Activated CD4-positive, alpha-beta T cell treated with anti-CD3 and anti-CD28 coated beads, Interleukin-2, amount 10 ng/mL, durations not matched to agents 7 days and 5 days (primary cell): ENCODE data around the gene DYNC1I1. TPM values are rescaled to one million over a fixed set of nuclear protein-coding genes. Genes with fewer than 3 reads are reported as not detected.

Source experiments
- CTCF ChIA-PET: fragments of 350-600 bp; sonication (Branson Sonifier 250); formaldehyde crosslinking; loops from one replicate; lab custom pipeline; 2021; ENCODE audit warnings: antibody characterized with exemption; lab: Charles Lee
- POLR2A ChIA-PET: fragments of 350-600 bp; sonication (Branson Sonifier 250); formaldehyde crosslinking; loops from one replicate; lab custom pipeline; 2021; ENCODE audit warnings: antibody characterized with exemption; lab: Charles Lee
- DNase-seq: peaks from one replicate; pipeline ENCODE4 v3.0.0-alpha.2; 2020
- H3K27ac Mint-ChIP-seq: one replicate; pipeline ENCODE4 v1.8.0; 2021; ENCODE audit warnings: mild to moderate bottlenecking, moderate library complexity, mixed read lengths
- H3K27me3 Mint-ChIP-seq: one replicate; pipeline ENCODE4 v1.8.0; 2021; ENCODE audit warnings: mixed read lengths
- H3K36me3 Mint-ChIP-seq: one replicate; pipeline ENCODE4 v1.8.0; 2021; ENCODE audit warnings: low read depth, mixed read lengths
- H3K4me1 Mint-ChIP-seq: one replicate; pipeline ENCODE4 v1.8.0; 2021; ENCODE audit warnings: mixed read lengths
- H3K4me3 Mint-ChIP-seq: one replicate; pipeline ENCODE4 v1.8.0; 2021; ENCODE audit warnings: mild to moderate bottlenecking, moderate library complexity, mixed read lengths
- H3K9me3 Mint-ChIP-seq: one replicate; pipeline ENCODE4 v1.8.0; 2021; ENCODE audit warnings: mixed read lengths
- total RNA-seq, 2 experiments: library from RNA; stranded (reverse); gene quantifications; one replicate each; pipeline ENCODE4 v1.2.3, GENCODE V29; 2021

The DYNC1I1 gene
- total RNA-seq, 2 experiments from 2014 or later, result not detected

- H3K9me3 Mint-ChIP-seq, result no peaks in the 10 kb centered on the region
- H3K4me3 Mint-ChIP-seq, result no peak overlapping the region
- ChIA-PET POLR2A (no interaction called here), CTCF (no interaction called here)
- peaks cover 13% of the 10 kb centered on the region for H3K27me3 Mint-ChIP-seq
- H3K36me3 Mint-ChIP-seq, result no peaks in the 10 kb centered on the region
- H3K4me1 Mint-ChIP-seq, result no peaks in the 10 kb centered on the region
- H3K27ac Mint-ChIP-seq, result no peak overlapping the region
- DNase-seq, result no peak
These were observed 5.7 kb upstream of the DYNC1I1 start for GRCh38 chr7:95766657-95767056.

GRCh38 chr7:95772771-95773581, 622 bp downstream of the DYNC1I1 start:
- ChIA-PET CTCF (no interaction called here), POLR2A (no interaction called here)
- H3K36me3 Mint-ChIP-seq, result no peaks in the 10 kb centered on the region

GRCh38 chr7:95776561-95777185, 4.3 kb downstream of the DYNC1I1 start:
- peaks cover 20% of the 10 kb centered on the region for H3K27me3 Mint-ChIP-seq
- H3K4me3 Mint-ChIP-seq, result no peak overlapping the region
- H3K36me3 Mint-ChIP-seq, result no peaks in the 10 kb centered on the region
- H3K27ac Mint-ChIP-seq, result no peak overlapping the region
- no peak for DNase-seq
- ChIA-PET POLR2A (no interaction called here), CTCF (no interaction called here)
- H3K4me1 Mint-ChIP-seq, result peaks cover 2% of the 10 kb centered on the region
- H3K9me3 Mint-ChIP-seq, result no peaks in the 10 kb centered on the region

More at GRCh38 chr7:95772771-95773581, 622 bp downstream of the DYNC1I1 start:
- H3K4me3 Mint-ChIP-seq, result no peak overlapping the region
- DNase-seq, result no peak
- no peaks in the 10 kb centered on the region for H3K9me3 Mint-ChIP-seq
- peaks cover 2% of the 10 kb centered on the region for H3K4me1 Mint-ChIP-seq
- no peak overlapping the region for H3K27ac Mint-ChIP-seq
- peaks cover 29% of the 10 kb centered on the region for H3K27me3 Mint-ChIP-seq

DNA sequence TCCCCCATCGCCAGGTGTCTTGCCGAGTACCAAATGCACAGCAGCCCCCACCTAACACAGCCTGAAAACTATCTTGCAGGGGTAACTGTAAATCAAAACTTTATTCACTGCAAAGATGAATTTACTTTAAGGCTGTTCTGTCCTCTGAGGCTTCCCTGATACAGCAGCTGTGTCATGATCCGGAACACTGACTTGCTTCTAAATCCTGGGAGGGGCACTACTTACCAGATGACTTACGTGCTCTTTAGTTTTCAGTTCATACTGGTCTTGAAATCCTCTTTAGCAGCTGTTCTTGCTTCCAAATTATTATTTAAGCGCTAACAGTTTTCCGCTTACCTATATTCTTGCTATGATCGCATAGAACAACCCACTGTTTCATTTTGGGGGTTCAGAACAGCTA, 4.9 kb downstream of the DYNC1I1 start:
- POLR2A ChIA-PET, result no interaction called here
- no peaks in the 10 kb centered on the region for H3K36me3 Mint-ChIP-seq
- no peak for DNase-seq
- no peak overlapping the region for H3K4me3 Mint-ChIP-seq
- peaks cover 15% of the 10 kb centered on the region for H3K27me3 Mint-ChIP-seq
- H3K4me1 Mint-ChIP-seq, result peaks cover under 1% of the 10 kb centered on the region
- no peaks in the 10 kb centered on the region for H3K9me3 Mint-ChIP-seq
- H3K27ac Mint-ChIP-seq, result no peak overlapping the region
- CTCF ChIA-PET, result no interaction called here

DNA sequence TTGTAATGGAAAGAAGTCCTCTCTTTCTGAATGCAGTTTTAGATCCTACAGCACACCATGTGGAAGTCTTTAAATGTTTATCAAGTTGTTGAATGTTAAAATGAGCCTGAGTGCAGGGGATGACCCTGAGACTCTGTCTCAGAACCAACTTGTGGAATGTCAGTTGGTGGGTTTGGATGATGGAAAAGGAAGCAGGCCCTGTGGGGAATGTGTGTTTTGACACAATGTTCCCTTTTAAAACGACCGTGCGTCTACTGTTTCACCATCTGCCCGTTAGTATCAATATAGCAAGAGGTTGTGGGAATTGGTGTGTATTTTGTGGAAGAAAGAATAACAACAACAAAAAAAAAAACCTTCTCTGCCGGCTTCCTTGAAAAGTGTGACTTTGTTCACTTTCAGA, 8.3 kb downstream of the DYNC1I1 start:
- Mint-ChIP-seq H3K27ac (no peak overlapping the region), H3K4me3 (no peak overlapping the region), H3K4me1 (no peaks in the 10 kb centered on the region), H3K27me3 (no peaks in the 10 kb centered on the region), H3K9me3 (no peaks in the 10 kb centered on the region), H3K36me3 (no peaks in the 10 kb centered on the region)
- DNase-seq, result no peak
- ChIA-PET CTCF (no interaction called here), POLR2A (no interaction called here)

- no peak overlapping the region for H3K4me3 Mint-ChIP-seq
- H3K27me3 Mint-ChIP-seq, result peaks cover 4% of the 10 kb centered on the region
- no peak overlapping the region for H3K27ac Mint-ChIP-seq
- no peaks in the 10 kb centered on the region for H3K4me1 Mint-ChIP-seq
- ChIA-PET CTCF (no interaction called here), POLR2A (no interaction called here)
- DNase-seq, result no peak
- H3K9me3 Mint-ChIP-seq, result no peaks in the 10 kb centered on the region
- no peaks in the 10 kb centered on the region for H3K36me3 Mint-ChIP-seq
These were observed 9.7 kb downstream of the DYNC1I1 start for GRCh38 chr7:95781961-95782586.

- no peak for DNase-seq
- H3K36me3 Mint-ChIP-seq, result no peaks in the 10 kb centered on the region
- H3K27me3 Mint-ChIP-seq, result peaks cover 4% of the 10 kb centered on the region
- H3K4me3 Mint-ChIP-seq, result no peak overlapping the region
- no peak overlapping the region for H3K27ac Mint-ChIP-seq
- ChIA-PET CTCF (no interaction called here), POLR2A (no interaction called here)
- H3K9me3 Mint-ChIP-seq, result no peaks in the 10 kb centered on the region
- H3K4me1 Mint-ChIP-seq, result no peaks in the 10 kb centered on the region
These were observed 12.4 kb downstream of the DYNC1I1 start for GRCh38 chr7:95784796-95785195.

DNA sequence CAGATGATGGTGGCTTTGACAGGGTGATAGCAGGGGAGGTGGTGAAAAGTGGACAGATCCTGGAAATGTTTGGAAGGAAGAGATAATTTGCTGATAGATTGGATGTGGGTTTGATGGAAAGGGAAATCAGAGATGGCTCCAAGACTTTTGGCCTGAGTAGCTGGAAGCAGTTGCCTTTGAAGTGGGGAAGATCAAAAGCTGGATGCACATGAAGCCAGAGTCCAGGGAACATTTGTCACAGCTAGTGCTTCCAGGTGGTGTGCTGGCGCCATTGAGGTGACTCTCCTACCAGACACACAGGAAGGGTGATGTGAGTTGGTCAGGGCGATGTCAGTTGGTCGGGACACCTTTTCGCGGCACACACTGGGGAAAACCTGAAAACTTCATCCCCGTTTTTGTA, 15.9 kb downstream of the DYNC1I1 start:
- Mint-ChIP-seq H3K36me3 (no peaks in the 10 kb centered on the region), H3K4me1 (no peaks in the 10 kb centered on the region), H3K27ac (no peak overlapping the region), H3K4me3 (no peak overlapping the region), H3K27me3 (peaks cover 4% of the 10 kb centered on the region), H3K9me3 (no peaks in the 10 kb centered on the region)
- POLR2A ChIA-PET, result no interaction called here
- CTCF ChIA-PET, result no interaction called here
- DNase-seq, result no peak

DNA sequence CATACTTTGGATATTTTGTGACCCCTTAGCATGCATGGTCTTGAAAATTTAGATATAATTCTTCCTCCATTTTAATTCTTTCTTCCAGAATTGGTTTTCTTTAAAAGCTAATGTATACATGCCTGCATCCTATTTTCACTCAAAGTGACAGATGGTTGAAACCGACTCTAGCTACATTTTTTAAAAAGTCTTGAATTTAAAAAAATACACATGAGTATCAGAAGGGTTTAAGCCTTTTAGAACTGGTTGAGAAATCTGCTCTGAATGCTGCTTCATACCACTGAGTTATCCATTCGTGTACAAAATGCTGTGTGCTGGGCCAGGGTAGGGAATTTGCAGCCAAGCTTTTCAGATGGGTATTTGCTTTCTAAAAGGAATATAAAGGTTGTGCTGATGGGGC, 16.5 kb downstream of the DYNC1I1 start:
- H3K27me3 Mint-ChIP-seq, result peaks cover 4% of the 10 kb centered on the region
- ChIA-PET POLR2A (no interaction called here), CTCF (no interaction called here)
- no peaks in the 10 kb centered on the region for H3K9me3 Mint-ChIP-seq
- no peak for DNase-seq
- H3K4me1 Mint-ChIP-seq, result no peaks in the 10 kb centered on the region
- H3K27ac Mint-ChIP-seq, result no peak overlapping the region
- H3K4me3 Mint-ChIP-seq, result no peak overlapping the region
- H3K36me3 Mint-ChIP-seq, result no peaks in the 10 kb centered on the region

GRCh38 chr7:95793658-95794057, 21.3 kb downstream of the DYNC1I1 start:
- no peaks in the 10 kb centered on the region for H3K4me1 Mint-ChIP-seq
- no peak overlapping the region for H3K4me3 Mint-ChIP-seq
- peaks cover 2% of the 10 kb centered on the region for H3K27me3 Mint-ChIP-seq
- no peaks in the 10 kb centered on the region for H3K36me3 Mint-ChIP-seq
- H3K27ac Mint-ChIP-seq, result no peak overlapping the region
- H3K9me3 Mint-ChIP-seq, result no peaks in the 10 kb centered on the region
- no peak for DNase-seq
- ChIA-PET CTCF (no interaction called here), POLR2A (no interaction called here)

DNA sequence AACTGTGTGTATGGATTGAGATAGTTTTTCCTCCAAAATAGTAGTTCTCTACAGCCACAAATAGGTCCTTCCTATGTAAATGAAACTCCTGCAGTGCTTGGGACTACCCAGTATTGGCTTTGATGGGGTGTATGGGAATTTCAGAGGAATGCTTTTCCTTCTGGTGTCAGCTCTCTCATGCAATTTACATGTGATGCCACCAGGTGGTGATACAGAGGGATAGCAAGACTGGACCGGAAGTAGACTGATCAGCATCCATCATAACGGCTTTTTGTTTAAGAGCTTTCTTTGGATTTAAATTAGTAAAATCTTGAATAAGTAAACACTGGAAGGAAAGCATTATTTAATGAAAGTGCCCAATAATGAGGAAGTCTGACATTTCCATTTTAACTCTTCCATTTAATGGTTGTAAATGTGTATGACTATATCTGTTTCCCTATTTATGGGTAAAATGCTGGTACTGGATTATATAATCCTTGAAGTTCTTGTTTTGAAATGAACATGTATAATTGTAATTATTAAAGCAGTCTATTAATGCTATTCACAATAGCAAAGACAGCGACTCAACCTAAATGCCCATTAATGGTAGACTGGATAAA, 22.7 kb downstream of the DYNC1I1 start:
- H3K27me3 Mint-ChIP-seq, result peaks cover 2% of the 10 kb centered on the region
- no peak for DNase-seq
- ChIA-PET CTCF (no interaction called here), POLR2A (no interaction called here)
- H3K4me3 Mint-ChIP-seq, result no peak overlapping the region
- no peaks in the 10 kb centered on the region for H3K36me3 Mint-ChIP-seq
- no peaks in the 10 kb centered on the region for H3K4me1 Mint-ChIP-seq
- no peaks in the 10 kb centered on the region for H3K9me3 Mint-ChIP-seq
- H3K27ac Mint-ChIP-seq, result no peak overlapping the region

DNA sequence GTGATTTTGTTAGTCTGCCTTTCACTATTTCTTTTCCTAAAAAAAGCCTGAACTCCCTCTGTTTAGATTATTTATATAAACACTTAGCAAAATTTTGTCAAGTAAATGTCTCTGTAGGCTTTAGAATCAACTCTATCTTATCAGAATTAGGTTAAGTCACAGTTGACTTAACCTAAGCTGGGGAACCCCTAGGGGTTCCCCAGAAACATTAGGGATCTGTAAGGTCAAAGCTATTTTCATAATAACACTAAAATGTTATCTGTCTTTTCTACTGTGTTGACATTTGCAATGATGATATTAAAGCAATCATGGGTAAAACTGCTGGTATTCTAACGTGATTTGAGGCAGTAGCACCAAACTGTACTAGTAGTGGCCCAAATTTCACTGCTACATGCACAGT, 24.3 kb downstream of the DYNC1I1 start:
- H3K4me3 Mint-ChIP-seq, result no peak overlapping the region
- no peaks in the 10 kb centered on the region for H3K4me1 Mint-ChIP-seq
- no peaks in the 10 kb centered on the region for H3K9me3 Mint-ChIP-seq
- DNase-seq, result no peak
- peaks cover 2% of the 10 kb centered on the region for H3K27me3 Mint-ChIP-seq
- CTCF ChIA-PET, result interaction anchor here (0.9 kb wide), 1 partner anchor 25 kb away, joined by 3 read pairs; the partner anchor contains the start of gene DYNC1I1
- H3K36me3 Mint-ChIP-seq, result no peaks in the 10 kb centered on the region
- H3K27ac Mint-ChIP-seq, result no peak overlapping the region
- POLR2A ChIA-PET, result no interaction called here

DNA sequence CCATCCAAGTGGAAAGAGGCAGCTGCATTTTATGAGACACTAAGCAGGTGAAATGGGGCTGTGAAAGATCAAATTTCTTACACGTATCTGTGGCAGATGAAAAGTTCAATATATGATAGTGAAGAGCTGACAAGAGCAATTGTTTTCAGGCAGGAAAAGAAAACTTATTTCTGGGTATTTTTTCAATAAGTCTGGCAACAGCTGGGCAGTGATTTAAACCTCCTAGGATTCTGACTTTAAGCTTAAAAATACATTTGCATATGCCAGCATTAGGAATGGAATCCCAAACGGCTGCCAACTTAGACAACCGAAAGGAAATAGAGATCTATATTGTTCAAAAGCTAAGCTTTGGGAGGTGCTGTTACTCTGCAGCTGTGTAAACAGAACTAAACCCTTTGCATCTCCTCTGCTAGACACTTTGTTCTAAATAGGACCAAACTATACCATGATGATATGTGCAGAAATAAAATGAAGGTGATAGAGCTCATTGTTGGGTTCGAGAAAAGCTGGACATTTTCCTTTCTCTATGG, 26.1 kb downstream of the DYNC1I1 start:
- H3K4me3 Mint-ChIP-seq, result no peak overlapping the region
- POLR2A ChIA-PET, result no interaction called here
- H3K36me3 Mint-ChIP-seq, result no peaks in the 10 kb centered on the region
- peaks cover 2% of the 10 kb centered on the region for H3K27me3 Mint-ChIP-seq
- no peaks in the 10 kb centered on the region for H3K9me3 Mint-ChIP-seq
- H3K4me1 Mint-ChIP-seq, result no peaks in the 10 kb centered on the region
- CTCF ChIA-PET, result no interaction called here
- no peak overlapping the region for H3K27ac Mint-ChIP-seq
- DNase-seq, result no peak
